Tibial artery (tissue), 4 donors: ENCODE results near the gene CRACDL.

Source experiments
- DNase-seq, 2 donors: peaks; one replicate each; pipeline ENCODE4 v3.0.0-alpha.2; 2019
- H3K27ac ChIP-seq, 2 donors: fragments of 200-600 bp; sonication (generic) in 1 of 2; 1 replicate in 1 of 2; 2 replicates in 1 of 2; pipeline ENCODE4 v1.5.1; 2018 to 2019; ENCODE audit warnings: mild to moderate bottlenecking in 1 of 2
- H3K27me3 ChIP-seq, 2 donors: fragments of 200-600 bp; sonication (generic) in 1 of 2; one replicate each; pipeline versions ENCODE4 v1.5.1 to v1.6.0; 2016 to 2019
- H3K36me3 ChIP-seq, 3 donors: fragments of 200-600 bp; sonication (generic) in 2 of 3; one replicate each; pipeline ENCODE4 v1.5.1; 2016 to 2019; ENCODE audit warnings: mild to moderate bottlenecking in 2 of 3
- H3K4me1 ChIP-seq, 4 donors: fragments of 200-600 bp; sonication (generic) in 2 of 4; 1 replicate in 3 of 4; 2 replicates in 1 of 4; pipeline ENCODE4 v1.5.1; 2016 to 2019
- H3K4me3 ChIP-seq, 2 donors: fragments of 200-600 bp; sonication (generic) in 1 of 2; 1 replicate in 1 of 2; 2 replicates in 1 of 2; pipeline ENCODE4 v1.5.1; 2018 to 2019; ENCODE audit warnings: mild to moderate bottlenecking in 2 of 2
- H3K9me3 ChIP-seq, 3 donors: fragments of 200-600 bp; sonication (generic) in 1 of 3; one replicate each; pipeline ENCODE4 v1.5.1; 2016 to 2019
- intact Hi-C: fragments of 100-400 bp; cut with DNase I; formaldehyde crosslinking; loops from one replicate; pipeline ENCODE4 v1.15.0; 2023; ENCODE audit warnings: low total_unique reads
- TF ChIP-seq, protein P1 (sequence below), 2 experiments: fragments of 200-600 bp in 1 of 2; fragments of 450-650 bp in 1 of 2; IDR thresholded peaks; one replicate each; pipeline ENCODE4 v1.5.1; 2017 to 2019; ENCODE audit warnings: antibody characterized with exemption in 2 of 2, mild to moderate bottlenecking in 1 of 2, moderate library complexity in 1 of 2

The CRACDL gene

GRCh38 chr2:98884658-98885057 is 51.4 kb downstream of the CRACDL start:
- Histone ChIP-seq H3K4me1 (no peaks in the 10 kb centered on the region), H3K36me3 (no peaks in the 10 kb centered on the region), H3K27ac (no peak overlapping the region), H3K27me3 (no peaks in the 10 kb centered on the region), H3K9me3 (peaks cover 0 to 21% (median 7%) of the 10 kb centered on the region in 3 donors), H3K4me3 (no peak overlapping the region)
- TF ChIP-seq, protein P1, sequence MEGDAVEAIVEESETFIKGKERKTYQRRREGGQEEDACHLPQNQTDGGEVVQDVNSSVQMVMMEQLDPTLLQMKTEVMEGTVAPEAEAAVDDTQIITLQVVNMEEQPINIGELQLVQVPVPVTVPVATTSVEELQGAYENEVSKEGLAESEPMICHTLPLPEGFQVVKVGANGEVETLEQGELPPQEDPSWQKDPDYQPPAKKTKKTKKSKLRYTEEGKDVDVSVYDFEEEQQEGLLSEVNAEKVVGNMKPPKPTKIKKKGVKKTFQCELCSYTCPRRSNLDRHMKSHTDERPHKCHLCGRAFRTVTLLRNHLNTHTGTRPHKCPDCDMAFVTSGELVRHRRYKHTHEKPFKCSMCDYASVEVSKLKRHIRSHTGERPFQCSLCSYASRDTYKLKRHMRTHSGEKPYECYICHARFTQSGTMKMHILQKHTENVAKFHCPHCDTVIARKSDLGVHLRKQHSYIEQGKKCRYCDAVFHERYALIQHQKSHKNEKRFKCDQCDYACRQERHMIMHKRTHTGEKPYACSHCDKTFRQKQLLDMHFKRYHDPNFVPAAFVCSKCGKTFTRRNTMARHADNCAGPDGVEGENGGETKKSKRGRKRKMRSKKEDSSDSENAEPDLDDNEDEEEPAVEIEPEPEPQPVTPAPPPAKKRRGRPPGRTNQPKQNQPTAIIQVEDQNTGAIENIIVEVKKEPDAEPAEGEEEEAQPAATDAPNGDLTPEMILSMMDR (IDR thresholded peaks at IDR 0.05), result no peak
- DNase-seq, result no peak
- intact Hi-C loops, result no loop called here

GRCh38 chr2:98883780-98884211 is 52.2 kb downstream of the CRACDL start:
- Histone ChIP-seq H3K36me3 (no peaks in the 10 kb centered on the region), H3K9me3 (peaks cover 0 to 21% (median 7%) of the 10 kb centered on the region in 3 donors), H3K27me3 (no peaks in the 10 kb centered on the region), H3K4me3 (no peak overlapping the region), H3K4me1 (no peaks in the 10 kb centered on the region), H3K27ac (no peak overlapping the region)
- TF ChIP-seq, protein P1 (IDR thresholded peaks at IDR 0.05), result no peak
- intact Hi-C loops, result no loop called here
- DNase-seq, result no peak

DNA sequence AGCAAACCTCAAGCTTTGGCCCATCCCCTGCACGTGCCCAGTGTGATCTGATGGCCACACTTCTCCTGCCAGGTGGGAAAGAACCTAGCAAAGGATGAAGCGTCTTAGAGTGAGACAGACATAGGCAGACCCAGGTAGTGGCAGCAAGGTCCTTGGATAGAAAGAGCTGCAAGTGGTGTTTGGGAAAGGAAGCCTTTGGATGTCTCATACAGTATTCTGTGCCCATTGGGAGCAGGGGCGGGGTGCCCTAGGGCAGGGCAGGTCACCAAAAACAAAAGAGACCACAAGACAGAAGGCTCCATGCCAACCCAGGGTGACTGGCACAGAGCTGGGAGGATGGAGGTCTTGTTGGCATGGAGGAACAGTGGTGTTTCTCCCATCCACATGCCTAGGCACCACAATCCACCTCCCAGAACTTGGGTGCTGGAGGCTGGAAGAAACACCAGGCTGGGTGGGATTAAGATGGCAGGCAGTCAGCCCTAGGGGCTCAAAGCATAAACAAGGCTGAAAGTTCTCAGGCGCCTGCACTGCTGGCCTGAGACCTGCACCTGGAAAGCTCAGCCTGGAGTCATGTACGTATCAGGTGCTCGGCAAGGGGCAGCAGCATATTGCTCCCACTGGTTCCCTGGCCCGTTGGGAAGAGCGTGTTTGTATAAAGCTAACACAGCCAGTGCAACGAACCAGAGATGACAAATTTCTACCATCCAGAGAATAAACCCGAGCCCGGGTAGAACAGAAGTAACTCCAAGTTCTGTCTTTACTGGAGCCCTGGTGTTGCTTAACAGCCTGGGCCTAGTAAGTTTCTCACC is 52.9 kb downstream of the CRACDL start:
- Histone ChIP-seq H3K27ac (no peak overlapping the region), H3K4me1 (no peaks in the 10 kb centered on the region), H3K4me3 (no peak overlapping the region), H3K36me3 (no peaks in the 10 kb centered on the region), H3K9me3 (peaks cover 0 to 21% (median 7%) of the 10 kb centered on the region in 3 donors), H3K27me3 (no peaks in the 10 kb centered on the region)
- TF ChIP-seq, protein P1 (IDR thresholded peaks at IDR 0.05), result no peak
- intact Hi-C loops, result no loop called here
- DNase-seq, result no peak

- TF ChIP-seq, protein P1 (IDR thresholded peaks at IDR 0.05), result no peak
- intact Hi-C loops, result no loop called here
- Histone ChIP-seq H3K9me3 (peaks cover 0 to 15% (median 2%) of the 10 kb centered on the region in 3 donors), H3K4me3 (no peak overlapping the region), H3K27me3 (no peaks in the 10 kb centered on the region), H3K36me3 (no peaks in the 10 kb centered on the region), H3K27ac (no peak overlapping the region), H3K4me1 (no peaks in the 10 kb centered on the region)
- DNase-seq, result no peak
These were observed 53.7 kb downstream of the CRACDL start for GRCh38 chr2:98882368-98882767.

DNA sequence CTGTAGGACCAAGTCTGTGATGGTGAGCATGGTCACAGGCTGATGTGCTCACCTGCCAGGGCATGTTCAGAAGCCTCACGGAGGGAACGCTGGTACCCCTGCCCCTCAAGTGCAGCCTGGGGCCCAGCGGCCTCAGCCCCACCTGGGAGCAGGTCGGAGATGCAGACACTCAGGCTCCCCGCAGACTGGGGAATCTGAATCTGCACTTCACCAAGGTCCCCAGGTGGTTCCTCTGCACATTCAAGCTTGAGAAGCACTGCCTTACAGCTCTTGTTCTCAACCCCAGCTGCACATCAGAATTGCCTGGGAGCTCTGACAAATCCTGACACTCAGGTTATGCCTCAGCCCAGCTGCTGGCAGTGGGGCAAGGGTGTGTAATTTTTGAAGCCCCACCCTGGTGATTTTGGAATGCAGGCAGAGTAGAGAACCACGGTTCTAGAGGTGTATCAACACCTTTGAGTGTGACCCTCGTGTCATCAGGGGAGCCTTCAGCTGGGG is 54.8 kb downstream of the CRACDL start:
- Histone ChIP-seq H3K4me3 (no peak overlapping the region), H3K36me3 (no peaks in the 10 kb centered on the region), H3K27me3 (no peaks in the 10 kb centered on the region), H3K9me3 (peaks cover 0 to 6% (median 0%) of the 10 kb centered on the region in 3 donors), H3K27ac (no peak overlapping the region), H3K4me1 (no peaks in the 10 kb centered on the region)
- TF ChIP-seq, protein P1 (IDR thresholded peaks at IDR 0.05), result no peak
- no peak for DNase-seq
- intact Hi-C loops, result no loop called here
